HepG2 (cell line): ENCODE measurements around the gene SLC43A3. TPM values are rescaled to one million over a fixed set of nuclear protein-coding genes. Genes with fewer than 3 reads are reported as not detected.
A peak's percentile ranks its signal among the peaks of the same experiment; 100 is the strongest.

Experiments used
- ATF1 ChIP-seq: IDR thresholded peaks from 2 replicates; pipeline ENCODE4 v1.6.1; 2016; ENCODE audit warnings: mild to moderate bottlenecking, control low read depth
- ETV6 ChIP-seq: sonication (generic); formaldehyde crosslinking; conservative IDR thresholded peaks from 2 replicates; pipeline ENCODE4 v1.4.0; 2020; ENCODE audit warnings: missing genetic modification reagents
- HNRNPUL1 ChIP-seq: fragments of 200-400 bp; formaldehyde crosslinking; IDR thresholded peaks from 2 replicates; pipeline ENCODE4 v1.6.1; 2017; ENCODE audit warnings: low read depth, mild to moderate bottlenecking, low read length, moderate library complexity
- KAT8 ChIP-seq: IDR thresholded peaks from 2 replicates; pipeline ENCODE4 v1.6.1; 2016; ENCODE audit warnings: missing genetic modification reagents, missing compliant biosample characterization
- KLF15 ChIP-seq: sonication (generic); formaldehyde crosslinking; IDR thresholded peaks from 2 replicates; pipeline ENCODE4 v1.8.1; 2023; ENCODE audit warnings: borderline replicate concordance, mild to moderate bottlenecking, inconsistent platforms, missing genetic modification reagents, mixed read lengths
- KMT2A ChIP-seq: sonication (generic); formaldehyde crosslinking; IDR thresholded peaks from 2 replicates; pipeline ENCODE4 v1.4.0; 2020; ENCODE audit warnings: missing genetic modification reagents
- MIXL1 ChIP-seq: IDR thresholded peaks from 2 replicates; pipeline ENCODE4 v1.6.1; 2016
- NBN ChIP-seq: fragments of 450-650 bp; conservative IDR thresholded peaks from 2 replicates; pipeline ENCODE4 v1.6.1; 2017
- NCOA1 ChIP-seq: sonication (generic); formaldehyde crosslinking; IDR thresholded peaks from 2 replicates; pipeline ENCODE4 v1.9.0; 2021; ENCODE audit warnings: missing genetic modification reagents
- NRL ChIP-seq: sonication (generic); formaldehyde crosslinking; IDR thresholded peaks from 2 replicates; pipeline ENCODE4 v1.5.0; 2020; ENCODE audit warnings: missing genetic modification reagents, mild to moderate bottlenecking, moderate library complexity, borderline replicate concordance
- PHF8 ChIP-seq: sonication (generic); formaldehyde crosslinking; IDR thresholded peaks from 2 replicates; pipeline ENCODE4 v1.5.0; 2020; ENCODE audit warnings: missing genetic modification reagents
- RBAK ChIP-seq: sonication (generic); formaldehyde crosslinking; IDR thresholded peaks from 2 replicates; pipeline ENCODE4 v1.5.1; 2020; ENCODE audit warnings: mild to moderate bottlenecking, missing genetic modification reagents
- RNF2 ChIP-seq: fragments of 450-650 bp; conservative IDR thresholded peaks from 2 replicates; pipeline ENCODE4 v1.6.1; 2016; ENCODE audit warnings: low read depth
- SP1 ChIP-seq, 2 experiments: fragments of 450-650 bp in 1 of 2; sonication (generic) in 1 of 2; formaldehyde crosslinking in 1 of 2; IDR thresholded peaks; 2 replicates each; pipeline versions ENCODE4 v1.4.0 to v1.6.1; 2016 to 2020; ENCODE audit warnings: missing genetic modification reagents in 1 of 2
- SP4 ChIP-seq: sonication (generic); formaldehyde crosslinking; IDR thresholded peaks from 2 replicates; pipeline ENCODE4 v1.8.1; 2023; ENCODE audit warnings: mild to moderate bottlenecking, missing genetic modification reagents
- WIZ ChIP-seq: sonication (generic); formaldehyde crosslinking; IDR thresholded peaks from 2 replicates; pipeline ENCODE4 v1.5.1; 2020; ENCODE audit warnings: mild to moderate bottlenecking, missing genetic modification reagents
- ZBTB7B ChIP-seq: sonication (generic); formaldehyde crosslinking; IDR thresholded peaks from 2 replicates; pipeline ENCODE4 v1.4.0; 2020; ENCODE audit warnings: missing genetic modification reagents
- ZBTB8A ChIP-seq: sonication (generic); formaldehyde crosslinking; IDR thresholded peaks from 2 replicates; pipeline ENCODE4 v1.4.0; 2020; ENCODE audit warnings: mild to moderate bottlenecking, low read depth, missing genetic modification reagents, borderline replicate concordance
- ZKSCAN1 ChIP-seq: fragments of 150-350 bp; IDR thresholded peaks from 2 replicates; pipeline ENCODE4 v1.6.1; 2014; ENCODE audit warnings: low read length
- ZMAT3 ChIP-seq: sonication (generic); formaldehyde crosslinking; conservative IDR thresholded peaks from 2 replicates; pipeline ENCODE4 v1.7.0; 2021; ENCODE audit warnings: missing genetic modification reagents
- ZNF205 ChIP-seq: IDR thresholded peaks from 2 replicates; pipeline ENCODE4 v1.6.1; 2018; ENCODE audit warnings: missing biosample characterization, missing genetic modification reagents
- ZNF431 ChIP-seq: sonication (generic); formaldehyde crosslinking; IDR thresholded peaks from 2 replicates; pipeline ENCODE4 v1.9.0; 2022; ENCODE audit warnings: missing genetic modification reagents, low read depth, mild to moderate bottlenecking, borderline replicate concordance
- ZNF589 ChIP-seq: sonication (generic); formaldehyde crosslinking; conservative IDR thresholded peaks from 2 replicates; pipeline ENCODE4 v1.8.0; 2022; ENCODE audit warnings: mild to moderate bottlenecking, moderate library complexity, missing genetic modification reagents
- ZNF670 ChIP-seq: sonication (generic); formaldehyde crosslinking; IDR thresholded peaks from 2 replicates; pipeline ENCODE4 v1.8.0; 2022; ENCODE audit warnings: mild to moderate bottlenecking, missing genetic modification reagents, borderline replicate concordance
- ZNF737 ChIP-seq: sonication (generic); formaldehyde crosslinking; IDR thresholded peaks from 2 replicates; pipeline ENCODE4 v1.5.0; 2020; ENCODE audit warnings: missing genetic modification reagents, mild to moderate bottlenecking, borderline replicate concordance
- ZNF776 ChIP-seq: sonication (generic); formaldehyde crosslinking; IDR thresholded peaks from 2 replicates; pipeline ENCODE4 v1.4.0; 2020; ENCODE audit warnings: mild to moderate bottlenecking, missing genetic modification reagents
- polyA plus RNA-seq, 8 experiments: library from polyadenylated mRNA; depleted of rRNA in 3 of 8; stranded (reverse) in 7 of 8; unstranded in 1 of 8; fragments of >200 nt; fragmentation: Illumina TruSeq in 4 of 8; extraction: Trizol in 4 of 8; gene quantifications; 2 replicates each; pipeline versions ENCODE4 v1.2.1 to v1.2.3, GENCODE V29; 2011 to 2016; ENCODE audit warnings: low read depth in 4 of 8, missing spikeins in 1 of 8, mixed read lengths in 1 of 8; ENCODE audit not compliant: insufficient read depth in 1 of 8
- total RNA-seq, 5 experiments: library from RNA; depleted of rRNA; stranded (reverse); fragments of >200 nt; fragmentation: Illumina TruSeq; extraction: Trizol; gene quantifications; 2 replicates each; pipeline ENCODE4 v1.2.3, GENCODE V29; 2016; ENCODE audit warnings: low read depth in 1 of 5
- TF ChIP-seq, protein P1 (sequence below): IDR thresholded peaks from 2 replicates; pipeline ENCODE4 v1.6.1; 2016; ENCODE audit warnings: low read depth
- TF ChIP-seq, protein P2 (sequence below): sonication (generic); formaldehyde crosslinking; IDR thresholded peaks from 2 replicates; pipeline ENCODE4 v1.5.0; 2020; ENCODE audit warnings: mild to moderate bottlenecking, missing genetic modification reagents, borderline replicate concordance

SLC43A3 gene
- total and polyA plus RNA-seq, 2 of the 13 experiments (the other 11 are each of a cell fraction or from before 2014, with no cell fraction given), result 2.6 TPM; not detected in 1

DNA sequence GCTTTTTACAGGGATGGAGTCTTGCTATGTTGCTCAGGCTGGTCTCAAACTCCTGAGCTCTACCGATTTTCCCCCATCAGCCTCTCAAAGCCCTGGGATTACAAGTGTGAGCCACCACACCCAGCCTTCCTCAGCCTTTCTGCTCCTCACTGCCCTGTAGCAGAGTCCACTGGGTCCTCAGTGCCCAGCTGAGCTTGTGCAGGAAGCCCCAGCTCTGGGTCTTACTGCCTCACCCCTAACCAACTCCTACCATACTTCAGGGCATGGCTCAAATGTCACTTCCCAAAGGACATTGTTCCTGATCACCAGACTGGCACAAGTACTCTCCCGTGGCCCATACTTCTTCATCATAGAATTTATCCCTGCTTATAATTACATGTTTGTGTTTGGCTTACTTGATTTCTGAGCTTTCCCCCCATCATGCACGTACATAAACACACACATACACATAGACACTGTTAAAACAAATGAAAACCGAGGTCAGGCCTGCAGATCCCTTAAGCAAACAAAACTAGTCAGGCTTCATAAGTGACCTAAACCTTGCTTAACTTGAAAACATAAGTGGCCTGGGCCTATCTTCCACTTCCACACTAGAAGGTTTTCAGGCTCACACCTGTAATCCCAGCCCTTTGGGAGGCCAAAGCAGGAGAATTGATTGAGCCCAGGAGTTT lies 14.0 kb upstream of the SLC43A3 start (continued):
- TF ChIP-seq ETV6 (CRISPR knock-in tag), result no peak
- TF ChIP-seq ZNF589 (CRISPR knock-in tag), result no peak
- TF ChIP-seq ZMAT3 (CRISPR knock-in tag), result no peak
- TF ChIP-seq HNRNPUL1, result no peak
- TF ChIP-seq SP1 (IDR thresholded peaks at IDR 0.05), result no peak
- TF ChIP-seq SP1 (CRISPR knock-in tag; IDR thresholded peaks at IDR 0.05), result no peak
- no peak for TF ChIP-seq ZNF776 (CRISPR knock-in tag)
- TF ChIP-seq ZNF205 (CRISPR knock-in tag), result peak; percentile 83
- TF ChIP-seq SP4 (CRISPR knock-in tag), result no peak
- TF ChIP-seq PHF8 (CRISPR knock-in tag), result no peak
- TF ChIP-seq, protein P1, sequence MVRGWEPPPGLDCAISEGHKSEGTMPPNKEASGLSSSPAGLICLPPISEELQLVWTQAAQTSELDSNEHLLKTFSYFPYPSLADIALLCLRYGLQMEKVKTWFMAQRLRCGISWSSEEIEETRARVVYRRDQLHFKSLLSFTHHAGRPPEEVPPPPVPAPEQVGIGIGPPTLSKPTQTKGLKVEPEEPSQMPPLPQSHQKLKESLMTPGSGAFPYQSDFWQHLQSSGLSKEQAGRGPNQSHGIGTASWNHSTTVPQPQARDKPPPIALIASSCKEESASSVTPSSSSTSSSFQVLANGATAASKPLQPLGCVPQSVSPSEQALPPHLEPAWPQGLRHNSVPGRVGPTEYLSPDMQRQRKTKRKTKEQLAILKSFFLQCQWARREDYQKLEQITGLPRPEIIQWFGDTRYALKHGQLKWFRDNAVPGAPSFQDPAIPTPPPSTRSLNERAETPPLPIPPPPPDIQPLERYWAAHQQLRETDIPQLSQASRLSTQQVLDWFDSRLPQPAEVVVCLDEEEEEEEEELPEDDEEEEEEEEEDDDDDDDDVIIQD (CRISPR knock-in tag), result peak; percentile 58; the same call in 1 of the 2 replicates
- TF ChIP-seq, protein P2, sequence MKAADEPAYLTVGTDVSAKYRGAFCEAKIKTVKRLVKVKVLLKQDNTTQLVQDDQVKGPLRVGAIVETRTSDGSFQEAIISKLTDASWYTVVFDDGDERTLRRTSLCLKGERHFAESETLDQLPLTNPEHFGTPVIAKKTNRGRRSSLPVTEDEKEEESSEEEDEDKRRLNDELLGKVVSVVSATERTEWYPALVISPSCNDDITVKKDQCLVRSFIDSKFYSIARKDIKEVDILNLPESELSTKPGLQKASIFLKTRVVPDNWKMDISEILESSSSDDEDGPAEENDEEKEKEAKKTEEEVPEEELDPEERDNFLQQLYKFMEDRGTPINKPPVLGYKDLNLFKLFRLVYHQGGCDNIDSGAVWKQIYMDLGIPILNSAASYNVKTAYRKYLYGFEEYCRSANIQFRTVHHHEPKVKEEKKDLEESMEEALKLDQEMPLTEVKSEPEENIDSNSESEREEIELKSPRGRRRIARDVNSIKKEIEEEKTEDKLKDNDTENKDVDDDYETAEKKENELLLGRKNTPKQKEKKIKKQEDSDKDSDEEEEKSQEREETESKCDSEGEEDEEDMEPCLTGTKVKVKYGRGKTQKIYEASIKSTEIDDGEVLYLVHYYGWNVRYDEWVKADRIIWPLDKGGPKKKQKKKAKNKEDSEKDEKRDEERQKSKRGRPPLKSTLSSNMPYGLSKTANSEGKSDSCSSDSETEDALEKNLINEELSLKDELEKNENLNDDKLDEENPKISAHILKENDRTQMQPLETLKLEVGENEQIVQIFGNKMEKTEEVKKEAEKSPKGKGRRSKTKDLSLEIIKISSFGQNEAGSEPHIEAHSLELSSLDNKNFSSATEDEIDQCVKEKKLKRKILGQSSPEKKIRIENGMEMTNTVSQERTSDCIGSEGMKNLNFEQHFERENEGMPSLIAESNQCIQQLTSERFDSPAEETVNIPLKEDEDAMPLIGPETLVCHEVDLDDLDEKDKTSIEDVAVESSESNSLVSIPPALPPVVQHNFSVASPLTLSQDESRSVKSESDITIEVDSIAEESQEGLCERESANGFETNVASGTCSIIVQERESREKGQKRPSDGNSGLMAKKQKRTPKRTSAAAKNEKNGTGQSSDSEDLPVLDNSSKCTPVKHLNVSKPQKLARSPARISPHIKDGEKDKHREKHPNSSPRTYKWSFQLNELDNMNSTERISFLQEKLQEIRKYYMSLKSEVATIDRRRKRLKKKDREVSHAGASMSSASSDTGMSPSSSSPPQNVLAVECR, result no peak
- no peak for TF ChIP-seq KMT2A
- TF ChIP-seq ZNF431 (CRISPR knock-in tag), result 0 out of 2 replicates have a peak, but pooled peaks have one; percentile 19
- 0 out of 2 replicates have a peak, but pooled peaks have one; percentile 22 for TF ChIP-seq ZBTB7B (CRISPR knock-in tag)
- no peak for TF ChIP-seq KLF15 (CRISPR knock-in tag)
- no peak for TF ChIP-seq KAT8 (CRISPR knock-in tag)
- TF ChIP-seq ZNF670 (CRISPR knock-in tag), result no peak
- no peak for TF ChIP-seq ZBTB8A (CRISPR knock-in tag)
- no peak for TF ChIP-seq NRL
- no peak for TF ChIP-seq WIZ
- TF ChIP-seq MIXL1 (CRISPR knock-in tag), result peak; percentile 23; the same call in 1 of the 2 replicates
- TF ChIP-seq ZNF737 (CRISPR knock-in tag), result no peak
- no peak; the same call in 1 of the 2 replicates for TF ChIP-seq ATF1 (CRISPR knock-in tag)
- TF ChIP-seq RNF2, result no peak
- TF ChIP-seq NBN, result no peak
- 0 out of 2 replicates have a peak, but pooled peaks have one; percentile 36 for TF ChIP-seq NCOA1 (CRISPR knock-in tag)
- no peak for TF ChIP-seq ZKSCAN1
- no peak for TF ChIP-seq RBAK
